IPS DF 19.7 (cell line): ENCODE measurements around the gene ERFE.

Experiments
- DNase-seq: peaks from one replicate; pipeline ENCODE4 v3.0.0-alpha.2; 2013; ENCODE audit warnings: low read depth, low spot score

ERFE gene

GRCh38 chr2:238126338-238126737 lies 32.4 kb upstream of the ERFE start:
- DNase-seq = no peak

GRCh38 chr2:238126775-238127164 lies 32.0 kb upstream of the ERFE start:
- no peak for DNase-seq

- DNase-seq = no peak
Observed at GRCh38 chr2:238127165-238128060, 31.4 kb upstream of the ERFE start.

DNA sequence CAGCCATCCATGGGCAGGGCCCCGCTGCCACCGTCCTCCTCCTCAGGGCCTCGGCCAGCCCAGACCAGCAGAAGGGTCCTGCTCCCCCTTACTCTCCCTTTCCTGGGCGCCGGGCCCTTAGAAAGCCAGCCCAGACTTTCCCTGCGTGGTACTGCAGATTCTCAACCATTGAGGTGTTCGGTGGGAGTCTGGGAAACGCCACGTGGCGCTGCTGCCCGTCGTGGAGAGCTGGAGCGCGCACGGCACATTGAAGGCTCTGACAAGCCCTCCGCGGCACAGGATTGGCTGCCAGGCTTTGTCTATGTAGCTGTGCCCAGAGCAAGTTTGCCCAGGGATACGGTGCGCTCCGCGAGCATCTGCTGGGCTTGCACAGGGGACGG lies 30.7 kb upstream of the ERFE start:
- no peak for DNase-seq

DNA sequence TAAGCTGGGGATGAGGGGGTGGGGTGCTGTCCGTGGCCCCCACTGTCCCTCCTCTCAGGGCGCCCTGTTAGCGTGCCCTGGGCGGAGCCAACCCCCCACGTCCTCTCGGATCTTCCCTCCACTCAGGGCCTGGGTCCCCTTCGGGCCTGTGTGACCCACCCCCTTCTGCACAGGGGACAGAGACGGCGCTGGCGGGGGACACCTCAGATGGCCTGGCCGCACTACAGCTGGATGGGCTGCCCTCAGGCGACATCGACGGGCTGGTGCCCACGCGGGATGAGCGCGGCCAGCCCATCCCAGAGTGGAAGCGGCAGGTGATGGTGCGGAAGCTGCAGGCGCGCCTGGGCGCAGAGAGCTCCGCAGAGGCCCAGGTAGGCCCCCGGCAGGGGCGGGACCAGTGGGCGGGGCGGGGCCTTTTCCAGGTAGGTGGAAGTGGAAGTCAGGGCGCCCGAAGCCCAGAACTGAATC lies 30.2 kb upstream of the ERFE start:
- DNase-seq = no peak

- DNase-seq = no peak
Observed at GRCh38 chr2:238129166-238130010, 29.4 kb upstream of the ERFE start.

- no peak for DNase-seq
Observed at GRCh38 chr2:238130111-238130695, 28.6 kb upstream of the ERFE start.

- no peak for DNase-seq
Observed at GRCh38 chr2:238130696-238131628, 27.8 kb upstream of the ERFE start.

- DNase-seq = no peak
Observed at GRCh38 chr2:238131761-238132462, 26.9 kb upstream of the ERFE start.

- DNase-seq = no peak
Observed at GRCh38 chr2:238132463-238133450, 26.0 kb upstream of the ERFE start.

DNA sequence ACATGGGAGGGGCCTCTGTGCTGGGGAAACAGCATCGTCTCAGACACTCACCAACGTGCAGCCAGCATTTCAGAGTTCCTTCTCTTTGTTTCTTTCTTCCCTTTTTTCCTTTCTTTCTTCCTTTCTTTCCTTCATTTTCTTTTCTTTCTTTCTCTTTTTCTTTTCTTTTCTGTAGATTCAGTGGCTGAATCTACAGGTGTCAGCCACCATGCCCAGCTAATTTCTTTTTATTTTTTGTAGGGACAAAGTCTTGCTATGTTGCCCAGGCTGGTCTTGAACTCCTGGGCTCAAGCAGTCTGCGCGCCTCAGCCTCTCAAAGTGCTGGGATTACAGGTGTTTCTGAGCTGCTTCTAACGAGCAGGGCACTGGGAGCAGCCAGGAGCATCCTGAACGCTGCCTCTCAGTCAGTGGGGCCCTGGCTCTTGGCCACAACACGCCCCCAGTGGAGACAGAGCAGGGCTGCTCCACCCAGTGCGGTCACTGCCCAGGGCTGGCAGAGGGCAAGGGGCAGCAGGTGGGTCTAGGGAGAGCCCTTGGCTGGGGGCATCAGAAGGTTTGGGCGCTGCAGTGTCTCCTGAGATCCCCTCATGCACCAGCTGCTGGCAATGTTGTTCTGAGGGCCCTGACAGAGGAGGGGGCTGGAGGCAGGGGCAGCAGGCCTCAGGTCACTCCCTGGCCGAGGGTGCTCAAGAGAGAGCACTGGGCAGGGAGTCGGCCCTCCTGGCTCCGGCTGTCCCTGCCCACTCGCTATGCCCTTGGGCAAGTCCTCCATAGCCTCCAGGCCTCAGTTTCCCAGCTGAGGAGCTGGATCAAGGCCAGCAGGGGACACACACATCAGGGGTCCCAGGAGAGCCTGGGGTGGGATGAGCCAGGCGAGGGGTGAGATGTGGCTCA lies 25.0 kb upstream of the ERFE start:
- DNase-seq = no peak

- no peak for DNase-seq
Observed at GRCh38 chr2:238134393-238134785, 24.4 kb upstream of the ERFE start.

DNA sequence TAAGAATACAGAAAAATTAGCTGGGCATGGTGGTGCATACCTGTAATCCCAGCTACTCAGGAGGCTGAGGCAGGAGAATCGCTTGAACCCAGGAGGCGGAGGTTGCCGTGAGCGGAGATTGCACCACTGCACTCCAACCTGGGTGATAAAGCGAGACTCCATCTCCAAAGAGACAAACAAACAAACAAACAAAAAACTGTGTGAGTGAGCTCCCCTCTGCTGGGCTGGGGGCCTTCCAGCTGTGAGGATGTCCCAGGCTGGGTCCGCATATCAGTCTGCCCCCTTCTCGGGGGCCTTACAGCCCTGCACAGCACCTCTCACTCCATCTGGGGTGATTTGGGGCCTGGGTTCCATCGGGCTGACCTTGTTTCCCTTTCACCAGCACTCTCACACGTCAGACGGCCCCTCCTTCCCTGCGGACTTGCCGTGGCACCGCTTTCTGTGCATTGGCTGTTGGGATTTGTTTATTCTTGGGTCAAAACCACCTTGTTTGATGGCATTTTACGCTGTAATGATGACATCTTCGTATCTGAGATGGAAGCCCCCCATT lies 23.1 kb upstream of the ERFE start:
- DNase-seq = no peak

DNA sequence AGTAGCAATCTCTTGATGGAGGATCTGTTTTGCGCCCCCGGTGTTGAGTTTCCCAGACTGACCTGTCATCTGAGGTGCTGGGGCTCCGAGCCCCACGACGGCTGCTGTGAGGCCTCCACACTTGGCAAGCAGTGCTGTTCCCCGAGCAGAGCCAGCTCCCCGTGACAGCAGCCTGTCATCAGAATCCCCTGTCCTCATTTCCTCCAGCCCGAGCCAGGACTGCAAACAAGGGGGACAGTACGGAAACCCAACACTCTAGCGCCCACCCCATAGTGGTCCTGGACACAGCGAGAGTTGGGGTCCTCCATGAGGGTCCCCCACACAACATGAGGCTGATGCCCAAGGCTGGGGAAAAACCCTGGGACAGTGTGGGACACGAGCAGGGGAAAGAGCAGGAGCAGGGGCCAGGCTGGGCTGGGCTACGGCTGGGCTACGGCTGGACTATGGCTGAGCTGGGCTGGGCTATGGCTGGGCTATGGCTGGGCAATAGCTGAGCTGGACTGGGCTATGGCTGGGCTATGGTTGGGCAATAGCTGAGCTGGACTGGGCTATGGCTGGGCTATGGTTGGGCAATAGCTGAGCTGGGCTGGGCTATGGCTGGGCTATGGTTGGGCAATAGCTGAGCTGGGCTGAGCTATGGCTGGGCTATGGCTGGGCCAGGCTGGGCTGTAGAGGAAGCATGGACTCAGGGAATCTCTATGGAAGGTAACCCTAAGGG lies 21.8 kb upstream of the ERFE start:
- DNase-seq = no peak

DNA sequence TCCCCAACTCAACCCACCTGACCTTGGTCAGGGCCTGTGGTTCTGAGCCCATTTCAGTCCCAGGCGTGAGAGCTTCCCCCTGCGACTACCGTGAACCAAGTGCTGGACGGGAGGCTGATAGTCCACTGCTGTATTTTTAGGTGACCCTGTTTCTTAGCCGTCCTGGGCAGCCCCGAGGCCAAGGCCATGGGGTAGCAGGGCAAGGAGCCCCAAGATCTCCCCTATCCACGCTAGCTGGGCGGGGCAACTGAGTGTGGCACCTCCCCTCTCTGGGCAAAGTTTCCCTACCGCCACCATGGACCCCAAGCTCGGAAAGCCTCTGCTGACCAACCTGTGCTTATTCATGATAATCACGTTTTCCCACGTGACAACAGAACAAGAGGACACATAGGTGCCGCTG lies 20.9 kb upstream of the ERFE start:
- DNase-seq = no peak

- no peak for DNase-seq
Observed at GRCh38 chr2:238138331-238139195, 20.2 kb upstream of the ERFE start, which contains the start of gene KLHL30. Gene KLHL30 (plus strand): TSS chr2:238138668. CDS start chr2:238140755, 2,087 bp downstream.
